ENCODE results near the gene TMUB2. TPM values are rescaled to one million over a fixed set of nuclear protein-coding genes. Genes with fewer than 3 reads are reported as not detected.

Gene TMUB2
- total and polyA plus RNA-seq, 9 of the 15 experiments (the other 6 are each of a cell fraction or from before 2014, with no cell fraction given) = 4.1 to 29.8 (median 16.3) TPM

- peak; percentile 98 for TF ChIP-seq ZBTB40 (IDR thresholded peaks at IDR 0.05)
- TF ChIP-seq ZBTB40 (CRISPR knock-in tag; IDR thresholded peaks at IDR 0.05) = no peak
- no peak for TF ChIP-seq ZNF175 (CRISPR knock-in tag; IDR thresholded peaks at IDR 0.05; ENCODE audit: low read depth)
- peak; percentile 62 for TF ChIP-seq CEBPB (tag; IDR thresholded peaks at IDR 0.05)
- no peak for TF ChIP-seq MAFF (IDR thresholded peaks at IDR 0.05; ENCODE audit: low read length)
- TF ChIP-seq NR1H2 (CRISPR knock-in tag; IDR thresholded peaks at IDR 0.05) = no peak
- TF ChIP-seq LCOR (CRISPR knock-in tag; IDR thresholded peaks at IDR 0.05) = peak; percentile 82; the same call in 1 of the 2 replicates
- no peak for TF ChIP-seq KLF10 (CRISPR knock-in tag; IDR thresholded peaks at IDR 0.05)
- no peak for TF ChIP-seq FOXJ2 (tag; IDR thresholded peaks at IDR 0.05)
- peak; percentile 97 for TF ChIP-seq GABPB1 (CRISPR knock-in tag; IDR thresholded peaks at IDR 0.05)
- peak; percentile 58; the same call in 1 of the 2 replicates for TF ChIP-seq HDGF (IDR thresholded peaks at IDR 0.05)
- no peak for TF ChIP-seq ZBTB33 (CRISPR knock-in tag; IDR thresholded peaks at IDR 0.05)
- TF ChIP-seq ILK (tag; IDR thresholded peaks at IDR 0.05; ENCODE audit: borderline replicate concordance, low read depth) = no peak
- TF ChIP-seq U2AF1 (optimal IDR thresholded peaks at IDR 0.05; ENCODE audit: low read depth, low read length) = no peak
- TF ChIP-seq HOXB6 (CRISPR knock-in tag; IDR thresholded peaks at IDR 0.05; ENCODE audit: borderline replicate concordance) = no peak
- TF ChIP-seq ZKSCAN8 (CRISPR knock-in tag; IDR thresholded peaks at IDR 0.05) = no peak
Measured at GRCh38 chr17:44186307-44187130, at the start of gene TMUB2 (continued).

All from K562 (cell line).